HG03064 (cell line): Measurements from ENCODE around the gene FBXL5.

Experiments used
- ATAC-seq: cut with Tn5 transposase; IDR thresholded peaks from one replicate; pipeline ENCODE4 v1.9.1; 2021; ENCODE audit warnings: low read depth; ENCODE audit not compliant: unreplicated experiment

Gene FBXL5

GRCh38 chr4:15563871-15564270 is 91.3 kb downstream of the FBXL5 start:
- ATAC-seq: no peak

GRCh38 chr4:15562623-15563022 is 92.5 kb downstream of the FBXL5 start:
- no peak for ATAC-seq

GRCh38 chr4:15562114-15562513 is 93.0 kb downstream of the FBXL5 start:
- ATAC-seq: no peak

GRCh38 chr4:15558561-15558960 is 96.6 kb downstream of the FBXL5 start:
- ATAC-seq: no peak

- ATAC-seq: no peak
Observed at GRCh38 chr4:15557786-15558550, 97.2 kb downstream of the FBXL5 start.

- ATAC-seq: no peak
Observed at GRCh38 chr4:15556511-15557092, 98.6 kb downstream of the FBXL5 start.
